Activated effector memory CD4-positive, alpha-beta T cell treated with Interleukin-2 at 50 U/mL for 16 hours (primary cell): ENCODE results near the gene TMEM214.
"Not testable (repeated sequence)": the region's sequence is repeated elsewhere in the genome, so short reads cannot be mapped to it uniquely, and the experiment has no call there.

ENCODE experiments used
- DNase-seq: peaks from one replicate; pipeline ENCODE4 v3.0.0-alpha.2; 2020

The TMEM214 gene

GRCh38 chr2:27071990-27072830 is 39.4 kb downstream of the TMEM214 start:
- DNase-seq: no peak

- no peak for DNase-seq
Observed at GRCh38 chr2:27072920-27073319, 40.2 kb downstream of the TMEM214 start.

- no peak for DNase-seq
Observed at GRCh38 chr2:27073782-27074181, 41.0 kb downstream of the TMEM214 start.

- peak; percentile 44 for DNase-seq
Observed at GRCh38 chr2:27074738-27075565, 42.2 kb downstream of the TMEM214 start.

GRCh38 chr2:27075566-27075871 is 42.8 kb downstream of the TMEM214 start:
- not testable (repeated sequence) for DNase-seq

GRCh38 chr2:27076323-27076722 is 43.6 kb downstream of the TMEM214 start:
- no peak for DNase-seq

GRCh38 chr2:27077231-27077630 is 44.5 kb downstream of the TMEM214 start:
- DNase-seq: no peak

- no peak for DNase-seq
Observed at GRCh38 chr2:27078267-27079194, 45.8 kb downstream of the TMEM214 start, which contains the start of gene EMILIN1. EMILIN1 (plus strand) TSS chr2:27078615; CDS start chr2:27079066, 451 bp downstream.

- no peak for DNase-seq
Observed at GRCh38 chr2:27079233-27080139, 46.7 kb downstream of the TMEM214 start.

- no peak for DNase-seq
Observed at GRCh38 chr2:27080140-27080469, 47.3 kb downstream of the TMEM214 start.

- DNase-seq: no peak
Observed at GRCh38 chr2:27080603-27080936, 47.8 kb downstream of the TMEM214 start.

GRCh38 chr2:27081984-27082772 is 49.4 kb downstream of the TMEM214 start:
- no peak for DNase-seq

GRCh38 chr2:27082773-27083409 is 50.1 kb downstream of the TMEM214 start:
- DNase-seq: no peak

- no peak for DNase-seq
Observed at GRCh38 chr2:27083410-27084296, 50.9 kb downstream of the TMEM214 start.

GRCh38 chr2:27084297-27085061 is 51.7 kb downstream of the TMEM214 start:
- DNase-seq: no peak

- no peak for DNase-seq
Observed at GRCh38 chr2:27085062-27085672, 52.4 kb downstream of the TMEM214 start.

- DNase-seq: peak; percentile 27
Observed at GRCh38 chr2:27085673-27086089, 52.9 kb downstream of the TMEM214 start.

GRCh38 chr2:27086090-27086723 is 53.4 kb downstream of the TMEM214 start:
- DNase-seq: peak; percentile 98
